ENCODE data around the gene NAB2.
A peak's percentile ranks its signal among the peaks of the same experiment; 100 is the strongest.

Gene NAB2

DNA sequence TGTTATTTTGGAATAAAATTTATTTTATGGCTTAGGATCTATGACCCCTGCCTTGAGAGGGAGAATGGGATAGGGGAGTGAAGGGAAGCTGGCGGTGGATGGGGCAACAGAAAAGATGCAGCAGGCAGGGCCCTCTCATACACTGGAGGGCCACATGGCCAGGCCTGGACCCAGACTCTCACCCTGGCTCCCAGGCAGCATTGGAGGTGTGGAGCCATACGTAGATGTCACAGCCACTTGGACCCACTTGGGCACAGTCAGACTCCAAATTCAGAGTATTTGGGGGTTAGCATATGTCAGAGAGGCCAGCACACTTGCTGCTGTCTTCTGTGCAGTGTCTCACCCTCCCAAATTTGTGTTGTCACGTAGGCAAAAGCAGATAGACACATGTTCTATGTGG is 6.5 kb downstream of the NAB2 start:
- DNase-seq, result no peak

DNA sequence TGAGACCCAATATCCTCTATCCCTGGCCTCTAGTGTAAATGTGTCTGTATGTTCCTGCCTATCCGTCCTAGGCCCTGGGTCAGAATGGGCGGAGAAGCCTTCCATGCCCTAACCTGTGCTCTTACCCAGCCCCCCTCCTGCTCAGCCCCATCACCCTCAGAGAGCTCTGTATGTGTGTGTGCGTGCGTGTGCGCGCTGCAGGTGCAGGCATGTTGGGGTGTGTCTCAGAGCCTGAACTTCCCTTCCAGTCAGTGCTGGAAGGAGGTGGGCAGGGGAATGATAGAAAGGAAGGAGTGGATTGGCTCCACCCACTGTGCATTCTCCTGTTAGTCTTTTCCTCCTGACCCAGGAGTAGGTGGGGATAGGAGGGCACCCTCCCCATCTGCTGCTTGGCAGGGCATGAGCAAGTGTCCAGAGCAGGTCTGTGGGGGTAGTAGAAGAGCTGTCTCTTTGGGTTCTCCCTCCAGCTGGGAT is 7.2 kb downstream of the NAB2 start:
- peak; percentile 13 for DNase-seq

DNA sequence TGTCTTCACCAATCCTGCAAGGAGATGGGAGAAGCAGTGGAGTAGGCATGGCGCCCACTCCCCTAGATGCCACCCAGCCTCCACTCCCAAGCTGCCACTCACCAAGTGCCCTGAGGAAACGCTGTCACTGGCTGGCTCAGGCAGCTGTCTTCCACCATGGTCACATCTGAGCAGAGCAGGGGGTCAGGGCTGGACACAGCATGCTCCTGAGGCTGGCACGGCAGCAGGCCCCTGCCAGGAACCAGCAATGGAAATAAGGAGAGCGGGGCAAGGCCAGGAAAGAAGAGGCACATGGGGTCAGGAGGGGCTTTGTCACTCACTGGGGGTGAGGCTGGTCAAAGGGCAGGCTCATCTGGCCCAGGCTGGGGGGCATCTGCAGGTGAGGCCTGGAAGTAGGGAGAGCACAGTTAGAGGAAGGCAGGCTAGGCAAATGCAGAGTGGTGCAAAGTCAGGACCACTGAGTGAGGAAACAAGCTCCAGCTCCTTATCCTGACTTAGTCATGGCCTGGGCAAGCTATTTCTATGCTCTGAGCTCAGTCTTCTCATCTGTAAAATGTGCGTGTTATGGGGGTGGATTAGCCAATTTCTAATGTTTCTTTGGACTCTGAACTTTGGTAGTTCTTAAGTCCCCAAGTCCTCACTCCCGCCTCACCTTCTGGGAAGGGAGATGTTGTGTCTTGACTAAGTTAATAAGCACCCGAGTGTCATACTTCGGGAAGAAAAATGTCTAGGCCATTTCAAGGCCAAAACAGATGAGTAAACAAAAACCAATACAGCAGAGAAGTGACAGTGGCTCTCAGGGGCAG is 8.0 kb downstream of the NAB2 start:
- DNase-seq, result no peak

DNA sequence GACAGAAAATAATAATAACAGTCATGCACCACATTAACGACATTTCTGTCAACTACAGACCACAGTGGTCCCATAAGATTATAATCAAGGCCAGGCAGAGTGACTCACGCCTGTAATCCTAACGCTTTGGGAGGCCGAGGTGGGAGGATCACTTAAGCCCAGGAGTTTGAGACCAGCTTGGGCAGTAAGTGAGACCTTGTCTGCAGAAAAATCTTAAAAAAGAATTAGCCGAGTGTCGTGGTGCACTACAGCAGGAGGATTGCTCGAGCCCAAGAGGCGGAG is 8.6 kb downstream of the NAB2 start:
- DNase-seq, result no peak

DNA sequence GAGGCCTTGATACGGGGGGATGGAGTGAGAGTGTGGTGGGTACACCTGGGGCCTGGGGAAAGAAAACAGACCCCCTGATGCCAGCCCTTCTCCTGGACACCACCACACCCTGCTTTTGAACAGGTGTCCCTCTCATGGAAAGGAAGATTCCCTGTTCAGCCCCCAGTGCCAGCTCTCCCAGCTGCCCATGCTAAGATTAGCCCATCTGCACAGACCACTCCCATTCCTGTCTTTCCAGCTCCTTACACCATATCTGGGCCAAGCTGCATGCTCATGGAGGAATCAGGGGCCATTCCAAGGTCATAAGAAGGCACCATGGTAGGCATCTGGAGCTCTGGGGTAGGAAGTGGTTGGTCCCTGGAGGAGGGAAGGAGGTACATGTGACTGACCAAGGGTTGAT is 9.6 kb downstream of the NAB2 start:
- DNase-seq, result no peak

DNA sequence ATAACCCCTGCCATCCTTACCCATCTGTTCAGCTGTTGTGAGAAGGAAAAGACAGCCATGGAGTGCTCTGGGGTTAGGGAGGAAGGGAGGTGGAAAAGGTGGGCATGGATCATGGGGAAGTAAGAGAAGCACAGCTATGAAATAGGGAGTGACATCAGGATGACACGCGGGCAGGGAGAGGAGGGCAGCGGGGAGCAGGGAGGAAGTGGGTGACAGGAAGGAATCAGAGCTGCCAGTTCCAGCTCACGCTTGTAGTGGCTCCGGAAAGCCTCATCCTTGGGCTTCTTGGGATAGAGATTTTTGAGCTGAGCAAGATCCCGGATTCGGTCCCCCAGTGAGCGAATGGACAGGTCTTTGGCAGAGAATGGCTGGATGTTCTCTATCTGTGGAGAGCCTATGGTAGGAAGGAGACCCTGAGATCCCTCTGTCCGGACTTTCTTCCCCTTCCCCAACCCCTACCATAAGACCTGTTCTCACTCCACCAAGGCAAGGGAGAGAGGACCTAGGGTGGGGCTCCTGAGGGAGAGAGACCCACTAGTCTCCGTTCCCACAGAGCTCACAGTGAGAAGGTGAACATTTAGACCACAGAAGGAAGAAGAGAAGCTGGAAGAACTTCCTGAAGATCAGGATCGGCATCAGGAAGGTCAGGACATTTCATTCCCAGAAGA is 10.3 kb downstream of the NAB2 start:
- no peak for DNase-seq

DNA sequence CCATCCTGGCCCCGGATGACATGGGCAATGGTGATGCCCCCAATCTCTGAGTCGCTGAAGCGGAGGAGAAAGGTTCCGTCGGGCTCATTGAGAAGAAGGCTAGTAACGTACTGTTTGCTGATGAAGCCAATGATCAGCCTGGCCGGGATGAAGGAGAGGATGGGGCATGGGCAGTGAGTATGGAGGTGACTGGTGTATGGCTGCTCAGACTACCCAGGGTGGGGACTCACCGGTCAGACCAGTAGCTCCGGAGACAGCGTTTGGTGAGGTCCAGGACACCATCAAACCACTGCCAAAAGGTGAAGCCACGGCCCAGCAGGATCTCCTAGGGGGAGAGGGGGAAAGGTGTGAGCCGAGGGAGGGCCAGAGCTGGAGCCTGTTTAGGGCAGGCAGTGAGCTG is 10.9 kb downstream of the NAB2 start:
- no peak for DNase-seq

DNA sequence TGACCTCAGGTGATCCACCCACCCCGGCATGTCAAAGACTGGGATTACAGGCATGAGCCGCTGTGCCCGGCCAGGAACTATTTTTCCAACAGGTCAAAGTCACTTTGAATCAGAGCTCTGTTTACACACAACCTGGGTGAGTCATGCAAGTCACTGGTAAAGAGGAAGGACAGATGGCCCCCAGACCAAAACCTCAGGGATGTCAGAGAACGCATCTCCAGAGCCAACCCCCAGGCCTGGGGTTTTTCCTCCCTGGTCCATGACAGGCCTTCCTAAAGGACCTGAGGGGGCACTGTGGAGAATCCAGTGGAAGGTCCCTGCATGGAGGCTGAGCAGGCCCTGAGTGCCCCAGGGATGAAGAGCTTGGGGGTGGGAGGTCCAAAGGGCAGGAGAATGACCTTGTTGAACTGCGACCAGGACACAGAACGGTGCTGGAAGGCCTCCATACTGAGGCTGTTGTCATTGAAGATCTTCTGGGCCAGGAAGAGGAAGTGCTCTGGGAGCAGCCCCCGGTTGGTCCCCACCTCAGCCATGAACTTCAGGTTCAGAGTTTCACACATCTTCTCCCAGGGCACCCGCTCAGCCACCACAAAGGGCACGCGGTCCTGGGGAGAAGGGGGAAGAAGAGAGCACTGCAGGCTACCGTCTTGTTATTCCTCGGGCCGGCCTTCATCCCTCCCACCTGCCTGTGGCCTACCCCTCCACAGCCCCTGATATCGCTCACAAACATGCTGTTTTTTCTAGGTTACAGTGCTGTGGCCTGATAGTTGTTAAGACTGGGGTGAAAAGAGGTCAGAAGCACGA is 13.2 kb downstream of the NAB2 start:
- DNase-seq, result no peak

DNA sequence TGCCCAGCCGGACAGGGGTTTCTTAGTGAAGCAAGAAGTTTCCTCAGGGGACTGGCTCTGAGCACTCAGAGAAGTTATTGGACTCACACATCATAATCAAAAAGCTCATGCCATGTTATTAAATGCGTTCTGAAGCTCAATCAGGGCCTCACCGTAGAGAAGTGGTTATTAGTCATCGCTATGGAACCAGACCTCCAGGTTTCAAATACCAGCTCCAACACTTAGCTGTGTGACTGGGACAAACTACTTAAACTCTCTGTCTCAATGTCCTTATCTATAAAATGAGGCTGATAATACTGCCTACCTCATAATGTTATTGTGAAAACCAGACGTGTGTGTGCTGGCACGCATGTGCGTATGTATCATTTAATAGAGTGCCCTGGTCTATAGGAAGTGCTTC is 14.9 kb downstream of the NAB2 start:
- no peak for DNase-seq

DNA sequence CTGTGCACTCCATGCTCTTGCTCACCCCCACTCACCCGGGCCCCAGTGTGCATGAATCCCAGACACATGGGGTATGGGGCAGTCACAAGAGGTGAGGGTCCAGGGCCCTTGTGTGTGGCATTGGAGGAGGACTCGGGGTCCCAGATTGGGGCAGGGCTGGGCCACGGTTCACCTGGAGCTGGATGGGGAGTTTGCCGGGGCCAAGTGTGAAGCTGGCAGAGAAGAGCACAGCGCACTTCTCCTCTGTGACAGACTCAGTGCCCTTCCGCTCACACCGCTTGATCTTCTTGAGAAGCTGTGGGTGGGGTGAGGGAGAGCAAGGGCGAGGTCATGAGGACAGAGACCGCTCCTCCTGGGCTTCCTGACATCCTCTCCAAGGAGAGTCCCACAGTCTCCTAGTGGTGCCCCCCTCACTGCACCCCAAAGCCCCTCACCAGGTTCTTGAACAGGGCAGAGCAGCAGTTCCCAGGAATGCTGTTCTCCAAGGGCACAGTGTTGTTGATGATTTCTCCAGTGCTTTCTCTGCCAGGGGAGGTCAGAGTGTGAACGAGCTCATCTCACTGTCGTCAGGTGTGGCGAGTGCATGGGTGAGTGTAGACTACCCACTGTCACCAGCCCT is 15.5 kb downstream of the NAB2 start:
- DNase-seq, result no peak

DNA sequence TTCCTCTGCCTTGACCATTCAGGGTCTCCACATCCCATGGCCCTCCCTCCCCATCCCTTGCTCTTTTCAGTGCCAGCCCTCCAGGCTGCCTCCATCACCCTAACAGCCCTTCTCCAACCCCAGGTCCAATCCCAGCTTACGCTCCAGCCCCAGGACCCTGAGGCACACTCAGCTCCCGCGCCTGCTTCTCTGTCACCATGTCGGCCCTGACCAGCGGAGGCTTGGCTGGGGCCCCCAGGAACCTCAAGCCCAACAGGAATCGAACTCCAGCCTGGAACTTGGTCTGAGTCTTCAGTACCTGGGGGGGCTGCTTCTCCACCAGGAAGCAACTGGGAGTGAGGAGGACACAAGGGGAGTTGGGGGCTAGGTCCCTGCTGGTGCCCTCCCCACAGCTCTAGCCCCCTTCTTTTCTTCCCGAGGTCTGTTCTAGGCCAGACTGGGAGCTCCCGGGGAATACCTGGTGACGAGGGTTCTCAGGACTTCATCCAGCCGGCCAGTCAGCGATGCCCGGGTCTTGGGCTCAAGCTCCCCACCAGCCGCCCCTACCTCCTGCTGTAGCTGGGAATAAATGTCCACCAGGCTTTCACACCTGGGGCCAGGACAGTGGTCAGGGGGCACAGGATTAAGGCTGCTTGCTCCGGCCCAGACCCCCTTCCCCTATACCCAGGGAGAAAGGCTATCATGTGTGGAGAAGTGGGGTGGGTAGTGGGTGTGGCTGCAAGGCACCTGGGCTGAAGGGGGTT is 16.3 kb downstream of the NAB2 start:
- no peak for DNase-seq

DNA sequence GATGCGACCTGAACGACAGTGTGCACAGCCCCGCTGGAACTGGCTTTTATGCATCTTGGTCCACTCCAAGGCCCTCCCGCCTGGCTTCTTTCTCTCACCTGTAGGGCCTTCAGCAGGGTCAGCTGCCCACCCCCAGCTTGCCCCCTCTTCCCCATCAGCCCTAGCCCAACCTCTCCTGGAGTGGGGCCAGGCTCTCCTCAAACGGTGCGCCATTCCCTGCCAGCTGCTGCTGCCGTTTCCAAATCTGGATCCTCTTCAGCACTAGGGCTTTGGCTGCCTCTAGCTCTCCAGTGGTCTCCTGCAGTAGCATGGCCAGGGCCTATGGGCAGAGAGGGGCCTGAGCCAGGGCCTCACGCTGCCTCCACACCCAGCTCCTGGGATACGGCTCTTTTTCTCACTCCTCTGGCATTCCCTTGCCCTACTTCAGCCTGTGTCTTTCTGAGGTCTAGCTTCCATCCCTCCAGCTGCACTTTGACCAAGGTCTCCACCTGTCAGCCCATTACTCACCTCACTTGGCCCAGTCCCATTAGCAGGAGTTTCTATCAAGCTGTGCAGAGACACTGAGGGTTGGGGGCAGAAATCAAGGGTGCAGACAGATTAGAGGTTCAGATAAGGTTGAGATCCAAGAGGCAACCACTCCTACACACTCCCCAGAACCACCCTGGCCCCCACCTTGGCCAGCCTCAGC is 17.3 kb downstream of the NAB2 start:
- no peak for DNase-seq

DNA sequence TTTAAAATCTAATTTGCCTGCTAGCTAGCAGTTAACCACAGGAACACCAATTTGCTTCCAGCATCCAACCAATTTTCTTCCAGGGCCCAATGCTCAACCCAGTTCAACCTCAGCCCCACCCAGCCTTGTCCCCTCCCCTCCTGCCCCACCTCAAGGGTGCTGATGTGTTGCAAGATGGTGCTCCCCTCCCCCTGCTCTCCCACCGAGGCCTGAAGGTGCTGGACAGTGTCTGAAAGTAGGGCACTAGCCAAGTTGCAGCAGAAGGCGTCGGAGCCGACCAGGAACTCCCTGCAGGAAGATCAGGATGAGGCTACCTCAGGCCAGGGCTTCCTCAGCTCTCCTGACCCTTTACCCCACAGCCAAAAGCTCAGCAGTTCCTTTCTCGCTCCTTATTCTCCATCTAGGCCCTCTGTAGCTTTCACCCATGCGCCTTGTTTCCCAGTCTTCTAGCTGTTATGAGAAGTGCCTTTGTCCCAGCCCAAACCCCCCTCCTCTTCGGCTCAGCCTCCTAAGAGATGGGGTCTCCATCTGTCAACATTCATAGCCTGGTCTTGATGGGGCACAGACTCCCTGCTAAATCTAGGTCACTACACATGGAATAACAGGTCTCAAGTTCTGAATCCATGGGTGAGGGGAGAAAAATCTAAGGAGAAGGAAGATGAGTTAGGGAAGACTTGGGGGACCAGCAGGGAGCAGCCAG is 18.7 kb downstream of the NAB2 start:
- no peak for DNase-seq

DNA sequence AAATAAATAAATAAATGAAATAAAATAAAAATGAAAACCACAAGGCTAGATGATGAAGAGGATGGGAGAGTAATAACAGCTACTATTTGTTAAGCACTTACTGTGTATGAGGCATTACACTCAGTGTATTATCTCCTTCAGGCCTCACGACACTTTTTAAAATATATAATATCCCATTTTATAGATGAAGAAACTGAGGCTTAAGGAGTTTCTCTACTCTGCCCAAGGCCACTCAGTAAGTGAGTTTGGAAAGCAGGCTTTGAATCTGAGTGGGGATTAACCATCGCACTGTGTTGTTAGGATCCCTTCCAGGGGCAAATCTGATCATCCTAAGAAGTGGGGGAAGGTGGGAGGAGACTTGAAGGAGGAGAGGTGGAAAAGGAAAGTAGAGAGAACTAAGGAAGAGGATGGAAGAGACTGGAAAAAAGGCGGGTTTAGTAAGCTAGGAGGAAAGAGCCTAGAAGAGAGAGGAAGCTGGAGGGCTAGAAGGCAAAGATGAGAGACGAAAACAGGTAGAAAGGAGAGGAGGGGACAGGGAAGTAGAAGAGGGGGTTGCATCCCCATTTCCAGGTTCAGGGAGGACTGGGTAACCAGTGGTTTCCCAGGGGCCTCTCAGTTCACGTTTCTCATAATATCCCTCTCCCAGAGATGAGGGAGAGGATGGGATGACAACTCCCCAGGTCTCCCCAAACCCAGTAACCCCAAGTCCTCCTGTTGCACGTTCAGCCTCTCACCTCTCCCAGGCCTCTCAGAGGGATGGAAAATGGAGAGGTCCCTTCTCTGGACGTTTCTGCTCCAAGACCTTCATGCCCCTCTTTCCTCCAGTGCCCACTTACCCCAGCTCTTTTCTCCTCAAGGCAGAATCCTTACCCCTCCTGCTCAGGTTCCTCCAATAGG is 20.5 kb downstream of the NAB2 start:
- DNase-seq, result no peak

DNA sequence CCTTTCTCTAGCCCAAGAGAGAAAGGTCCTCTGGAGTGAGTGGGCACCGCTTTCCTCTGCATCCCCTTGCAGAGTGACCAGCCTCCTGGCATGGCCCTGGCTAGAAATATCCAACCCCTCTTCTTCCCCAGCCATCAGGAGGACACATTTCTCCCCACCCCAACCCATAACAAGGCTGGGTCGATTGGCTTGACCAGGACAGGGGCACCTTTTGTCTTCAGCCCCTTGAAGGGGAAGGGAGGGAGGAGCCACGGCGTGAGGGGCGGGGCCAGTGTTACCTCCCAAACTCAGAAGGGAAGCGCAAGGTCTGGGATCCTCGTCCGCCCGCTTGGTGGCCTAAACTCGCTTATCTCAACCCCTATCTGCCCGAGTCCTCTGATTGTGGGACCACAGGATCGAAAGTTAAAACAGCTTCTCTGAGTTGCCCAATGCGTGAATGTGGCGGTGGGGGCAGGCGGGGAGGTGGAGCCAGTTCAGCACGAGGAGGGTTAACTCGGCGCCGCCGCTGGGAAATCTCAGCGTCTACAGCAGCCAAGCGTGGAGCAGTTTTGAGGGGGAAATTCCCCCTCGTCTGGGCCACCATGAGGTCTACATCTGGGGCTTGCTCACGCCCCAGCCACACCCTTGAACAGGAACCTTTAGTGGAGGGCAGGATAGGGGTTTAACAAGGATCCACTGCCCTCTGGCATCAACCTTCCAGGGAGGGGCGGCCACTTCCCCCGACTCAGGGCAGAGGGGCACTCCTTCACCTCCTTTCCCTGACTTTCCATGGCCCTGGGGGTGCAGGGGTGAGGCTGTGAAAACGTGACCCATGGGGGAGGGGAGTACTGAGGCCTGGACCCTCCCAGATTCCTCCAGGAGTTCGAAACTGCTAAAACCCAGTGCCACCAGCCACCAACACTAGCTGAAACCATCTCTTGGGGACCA is 21.5 kb downstream of the NAB2 start:
- peak; percentile 31 for DNase-seq

DNA sequence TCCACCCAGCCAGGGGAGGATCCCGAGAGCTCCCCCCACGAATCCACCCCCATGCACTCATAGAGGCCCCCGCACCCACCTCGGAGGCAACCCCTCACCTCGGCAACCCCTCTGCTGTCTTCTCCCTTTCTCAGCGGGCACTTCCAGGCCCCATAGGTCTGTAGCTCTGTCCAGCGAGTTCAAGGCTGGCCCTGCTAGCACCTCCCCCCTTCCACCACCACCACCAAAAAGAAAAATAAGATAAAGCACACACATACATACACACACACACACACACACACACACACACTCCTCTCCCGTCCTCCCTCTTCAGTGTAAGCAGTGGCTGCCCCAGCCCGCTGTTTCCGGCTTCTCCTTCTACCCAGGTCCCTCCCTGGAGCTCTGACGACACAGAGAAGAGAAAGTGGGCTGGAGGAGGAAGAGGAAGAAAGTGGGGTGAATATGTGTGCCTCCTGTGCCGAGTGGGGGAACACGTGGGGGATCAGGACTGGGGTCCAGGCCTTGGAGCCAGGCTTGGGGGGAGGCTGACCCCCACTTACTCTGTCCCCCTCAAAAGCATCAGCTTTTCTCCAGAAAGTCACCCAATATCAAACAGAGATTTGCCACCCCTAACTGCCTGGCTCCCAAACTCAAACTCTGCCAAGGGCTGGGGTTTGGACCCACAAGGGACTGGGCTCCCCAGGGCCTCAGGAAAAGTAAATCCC is 22.3 kb downstream of the NAB2 start, which contains the start of gene STAT6:
STAT6 (minus strand) TSS at position 332 of the 704 bp plus-strand sequence. CDS start 3,084 bp downstream, outside the sequence.
- DNase-seq, result peak; percentile 72

DNA sequence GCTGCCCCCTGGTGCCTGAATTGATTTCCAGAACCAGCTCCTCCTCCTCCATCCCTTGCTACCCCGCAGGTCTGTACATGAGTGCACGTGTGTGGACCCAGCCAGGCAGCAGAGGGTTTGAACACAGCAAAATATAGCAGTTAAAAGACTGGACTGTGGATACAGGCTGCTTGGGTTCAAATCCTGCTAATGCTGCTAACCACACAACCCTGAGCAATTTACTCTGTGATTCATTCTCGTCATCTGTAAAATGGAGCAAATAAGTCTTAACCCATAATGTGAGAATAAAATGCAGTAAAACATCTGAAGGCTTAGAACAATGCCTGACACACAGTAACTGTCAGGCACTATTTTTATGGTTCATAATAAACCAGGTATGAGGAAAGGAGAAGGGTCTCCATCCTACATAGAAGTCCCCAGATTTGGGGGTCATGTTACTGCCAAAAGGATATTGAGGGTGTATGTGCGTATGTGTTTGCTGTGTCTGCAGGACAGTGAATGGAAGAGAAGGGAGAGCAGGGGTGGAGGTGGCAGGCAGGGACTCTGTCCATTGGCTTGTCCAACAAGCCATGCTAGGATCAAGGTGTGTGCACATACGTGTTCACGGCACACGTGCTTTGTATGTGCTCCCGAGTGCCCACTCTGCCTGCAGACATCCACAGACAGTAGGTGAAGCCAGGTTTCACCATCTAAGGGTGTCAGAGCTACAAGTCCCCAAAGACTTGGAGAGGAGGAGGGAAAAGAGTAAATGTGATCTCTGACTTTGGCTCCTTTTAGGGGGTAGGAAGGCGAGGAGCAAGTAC is 23.8 kb downstream of the NAB2 start:
- no peak for DNase-seq

Measured in kidney glomerular epithelial cell (primary cell).